ENCODE data around the gene FARP2. TPM values are rescaled to one million over a fixed set of nuclear protein-coding genes. Genes with fewer than 3 reads are reported as not detected.

FARP2 gene
- total and polyA plus RNA-seq, 2 of the 13 experiments (the other 11 are each of a cell fraction or from before 2014, with no cell fraction given): 28.0 to 45.4 TPM

GRCh38 chr2:241432824-241433448 lies 76.9 kb downstream of the FARP2 start (continued):
- TF ChIP-seq FOXP4 (CRISPR knock-in tag; IDR thresholded peaks at IDR 0.05) (peak; percentile 92), ELK4 (CRISPR knock-in tag; IDR thresholded peaks at IDR 0.05; ENCODE audit: borderline replicate concordance) (no peak), MEF2D (CRISPR knock-in tag; IDR thresholded peaks at IDR 0.05) (no peak), GLMP (CRISPR knock-in tag; IDR thresholded peaks at IDR 0.05; ENCODE audit: borderline replicate concordance) (no peak), EED (CRISPR knock-in tag; IDR thresholded peaks at IDR 0.05) (no peak), RBAK (CRISPR knock-in tag; IDR thresholded peaks at IDR 0.05) (no peak), ARID2 (CRISPR knock-in tag; IDR thresholded peaks at IDR 0.05; ENCODE audit: borderline replicate concordance) (no peak), PBX3 (CRISPR knock-in tag; IDR thresholded peaks at IDR 0.05; ENCODE audit: borderline replicate concordance) (no peak), ZNF839 (CRISPR knock-in tag; IDR thresholded peaks at IDR 0.05; ENCODE audit: borderline replicate concordance) (no peak), PHB2 (IDR thresholded peaks at IDR 0.05; ENCODE audit: partially characterized antibody) (no peak), HDAC1 (CRISPR knock-in tag; IDR thresholded peaks at IDR 0.05) (peak; percentile 70), UBTF (CRISPR knock-in tag; IDR thresholded peaks at IDR 0.05) (no peak), GABPB1 (CRISPR knock-in tag; IDR thresholded peaks at IDR 0.05) (no peak), ZNF24 (IDR thresholded peaks at IDR 0.05) (no peak), ZNF354B (CRISPR knock-in tag; IDR thresholded peaks at IDR 0.05) (no peak)
- TF ChIP-seq, protein P1, sequence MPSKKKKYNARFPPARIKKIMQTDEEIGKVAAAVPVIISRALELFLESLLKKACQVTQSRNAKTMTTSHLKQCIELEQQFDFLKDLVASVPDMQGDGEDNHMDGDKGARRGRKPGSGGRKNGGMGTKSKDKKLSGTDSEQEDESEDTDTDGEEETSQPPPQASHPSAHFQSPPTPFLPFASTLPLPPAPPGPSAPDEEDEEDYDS (CRISPR knock-in tag; IDR thresholded peaks at IDR 0.05): no peak; the same call in 1 of the 2 replicates
- TF ChIP-seq, protein P2, sequence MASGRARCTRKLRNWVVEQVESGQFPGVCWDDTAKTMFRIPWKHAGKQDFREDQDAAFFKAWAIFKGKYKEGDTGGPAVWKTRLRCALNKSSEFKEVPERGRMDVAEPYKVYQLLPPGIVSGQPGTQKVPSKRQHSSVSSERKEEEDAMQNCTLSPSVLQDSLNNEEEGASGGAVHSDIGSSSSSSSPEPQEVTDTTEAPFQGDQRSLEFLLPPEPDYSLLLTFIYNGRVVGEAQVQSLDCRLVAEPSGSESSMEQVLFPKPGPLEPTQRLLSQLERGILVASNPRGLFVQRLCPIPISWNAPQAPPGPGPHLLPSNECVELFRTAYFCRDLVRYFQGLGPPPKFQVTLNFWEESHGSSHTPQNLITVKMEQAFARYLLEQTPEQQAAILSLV (CRISPR knock-in tag; IDR thresholded peaks at IDR 0.05; ENCODE audit: borderline replicate concordance): no peak
- TF ChIP-seq, protein P3, sequence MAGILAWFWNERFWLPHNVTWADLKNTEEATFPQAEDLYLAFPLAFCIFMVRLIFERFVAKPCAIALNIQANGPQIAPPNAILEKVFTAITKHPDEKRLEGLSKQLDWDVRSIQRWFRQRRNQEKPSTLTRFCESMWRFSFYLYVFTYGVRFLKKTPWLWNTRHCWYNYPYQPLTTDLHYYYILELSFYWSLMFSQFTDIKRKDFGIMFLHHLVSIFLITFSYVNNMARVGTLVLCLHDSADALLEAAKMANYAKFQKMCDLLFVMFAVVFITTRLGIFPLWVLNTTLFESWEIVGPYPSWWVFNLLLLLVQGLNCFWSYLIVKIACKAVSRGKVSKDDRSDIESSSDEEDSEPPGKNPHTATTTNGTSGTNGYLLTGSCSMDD (CRISPR knock-in tag; IDR thresholded peaks at IDR 0.05): no peak

Data from HepG2 (cell line).